IMR-90 (cell line): ENCODE data around the gene TTC1. TPM values are rescaled to one million over a fixed set of nuclear protein-coding genes. Genes with fewer than 3 reads are reported as not detected.

Experiments used
- ATAC-seq: fragments of 200-7000 bp; cut with Tn5 transposase; 2 replicates; pipeline ENCODE4 v1.9.1; 2020; ENCODE audit warnings: low read depth, mild to moderate bottlenecking, moderate library complexity
- BruUV-seq: library from RNA; stranded (reverse); fragments of 400-500 nt; replicated peaks from 2 replicates; lab custom pipeline; 2021; lab: Mats Ljungman, UMichigan
- CTCF ChIA-PET: fragments of 300-600 bp; formaldehyde crosslinking; extraction: SDS; loops from one replicate; lab custom pipeline; 2021; ENCODE audit warnings: antibody characterized with exemption; lab: Yijun Ruan, JAX
- POLR2A ChIA-PET: fragments of 300-600 bp; sonication (Branson Sonifier 250); formaldehyde crosslinking; loops from one replicate; lab custom pipeline; 2022; ENCODE audit warnings: antibody characterized with exemption; ENCODE audit not compliant: unreplicated experiment; lab: Charles Lee
- DNase-seq: peaks from one replicate; pipeline ENCODE4 v3.0.0; 2013
- H2AFZ ChIP-seq: replicated peaks from 2 replicates; pipeline ENCODE3; 2013; ENCODE audit warnings: low read length, mild to moderate bottlenecking; ENCODE audit not compliant: poor library complexity
- H2AK5ac ChIP-seq: 2 replicates; pipeline ENCODE4 v1.6.1; 2013; ENCODE audit warnings: low read depth, low read length, inconsistent platforms
- H2AK9ac ChIP-seq: replicated peaks from 2 replicates; pipeline ENCODE3; 2013; ENCODE audit warnings: mild to moderate bottlenecking, low read depth, low read length, moderate library complexity; ENCODE audit not compliant: poor library complexity
- H2BK120ac ChIP-seq: 2 replicates; pipeline ENCODE4 v1.6.1; 2013; ENCODE audit warnings: low read depth, low read length, inconsistent platforms
- H2BK15ac ChIP-seq: 3 replicates; pipeline ENCODE4 v1.6.1; 2013; ENCODE audit warnings: low read depth, low read length, inconsistent platforms
- H2BK20ac ChIP-seq: 2 replicates; pipeline ENCODE4 v1.6.1; 2013; ENCODE audit warnings: low read depth, mild to moderate bottlenecking, inconsistent platforms, low read length, moderate library complexity
- H2BK5ac ChIP-seq: 2 replicates; pipeline ENCODE4 v1.6.1; 2013; ENCODE audit warnings: mild to moderate bottlenecking, low read depth, low read length, inconsistent platforms; ENCODE audit not compliant: poor library complexity, severe bottlenecking
- H3K14ac ChIP-seq: replicated peaks from 2 replicates; pipeline ENCODE4 v1.6.1; 2013; ENCODE audit warnings: low read depth, low read length, inconsistent platforms
- H3K18ac ChIP-seq: 2 replicates; pipeline ENCODE4 v1.6.1; 2013; ENCODE audit warnings: low read depth, low read length, control low read depth
- H3K23ac ChIP-seq: 2 replicates; pipeline ENCODE4 v1.6.1; 2013; ENCODE audit warnings: low read depth, low read length, inconsistent platforms
- H3K27ac ChIP-seq: 2 replicates; pipeline ENCODE4 v1.5.1; 2013; ENCODE audit warnings: mild to moderate bottlenecking, control low read depth, low read length; ENCODE audit not compliant: insufficient read depth
- H3K27me3 ChIP-seq: 2 replicates; pipeline ENCODE4 v1.6.1; 2013; ENCODE audit warnings: low read length; ENCODE audit not compliant: control insufficient read depth, insufficient read depth
- H3K36me3 ChIP-seq: 2 replicates; pipeline ENCODE4 v1.6.1; 2013; ENCODE audit warnings: low read length, mixed read lengths; ENCODE audit not compliant: control insufficient read depth, insufficient read depth
- H3K4ac ChIP-seq: 2 replicates; pipeline ENCODE4 v1.6.1; 2013; ENCODE audit warnings: low read depth, low read length, inconsistent platforms
- H3K4me1 ChIP-seq: 2 replicates; pipeline ENCODE4 v1.6.1; 2013; ENCODE audit warnings: low read length, mixed read lengths; ENCODE audit not compliant: control insufficient read depth, insufficient read depth
- H3K4me2 ChIP-seq: 2 replicates; pipeline ENCODE4 v1.6.1; 2013; ENCODE audit warnings: low read depth, mild to moderate bottlenecking, control low read depth, low read length, moderate library complexity
- H3K4me3 ChIP-seq: 2 replicates; pipeline ENCODE4 v1.5.1; 2013; ENCODE audit warnings: low read depth, mild to moderate bottlenecking, control low read depth, low read length, moderate library complexity; ENCODE audit not compliant: insufficient read depth
- H3K56ac ChIP-seq: 2 replicates; pipeline ENCODE4 v1.6.1; 2013; ENCODE audit warnings: low read length, inconsistent platforms; ENCODE audit not compliant: insufficient read depth; ENCODE audit errors: extremely low read depth
- H3K79me1 ChIP-seq, 2 experiments: 2 replicates each; pipeline ENCODE4 v1.6.1; 2013; ENCODE audit warnings: low read length in 2 of 2, inconsistent platforms in 1 of 2, low read depth in 1 of 2
- H3K9ac ChIP-seq: 2 replicates; pipeline ENCODE4 v1.6.1; 2013; ENCODE audit warnings: low read depth, low read length, control low read depth
- H3K9me1 ChIP-seq: 2 replicates; pipeline ENCODE4 v1.6.1; 2013; ENCODE audit warnings: low read length, inconsistent platforms; ENCODE audit not compliant: insufficient read depth
- H3K9me3 ChIP-seq: 2 replicates; pipeline ENCODE4 v1.6.1; 2013; ENCODE audit warnings: low read length; ENCODE audit not compliant: control insufficient read depth, insufficient read depth
- H4K20me1 ChIP-seq: 2 replicates; pipeline ENCODE4 v1.6.1; 2013; ENCODE audit warnings: low read length, inconsistent platforms; ENCODE audit not compliant: insufficient read depth
- H4K5ac ChIP-seq: 2 replicates; pipeline ENCODE4 v1.6.1; 2013; ENCODE audit warnings: mild to moderate bottlenecking, low read depth, low read length, control low read depth
- H4K8ac ChIP-seq, 2 experiments: 2 replicates each; pipeline ENCODE4 v1.6.1; 2013; ENCODE audit warnings: low read depth in 2 of 2, low read length in 2 of 2, control low read depth in 1 of 2, inconsistent platforms in 1 of 2
- H4K91ac ChIP-seq: 2 replicates; pipeline ENCODE4 v1.6.1; 2013; ENCODE audit warnings: low read depth, low read length, inconsistent platforms; ENCODE audit not compliant: insufficient read depth
- FOS ChIP-seq: fragments of 150-350 bp; IDR thresholded peaks from 2 replicates; pipeline ENCODE4 v1.6.1; 2016; ENCODE audit warnings: low read depth, low read length
- WGBS, 2 experiments: methylation state at CpG; one replicate each; pipeline versions ENCODE4 v1.1.5 to v1.1.7; 2013; ENCODE audit warnings: missing lambda C conversion rate in 2 of 2; ENCODE audit not compliant: insufficient read length in 1 of 2; ENCODE audit errors: extremely low coverage in 2 of 2; 5-methylcytosine and 5-hydroxymethylcytosine counted together
- dilution Hi-C: fragments of 300-500 bp; cut with HindIII; formaldehyde crosslinking; loops from one replicate; pipeline ENCODE4 v1.14.3; 2018; ENCODE audit warnings: low sequenced_read_pairs; ENCODE audit not compliant: unreplicated experiment
- in situ Hi-C: fragments of 300-500 bp; cut with MboI; formaldehyde crosslinking; loops from 3 replicates; pipeline ENCODE4 v1.14.3; 2019; ENCODE audit warnings: low sequenced_read_pairs, inconsistent platforms, mixed read lengths
- intact Hi-C: fragments of 100-400 bp; cut with micrococcal nuclease; formaldehyde crosslinking; loops from 2 replicates; pipeline ENCODE4 v1.10.0; 2022
- polyA plus RNA-seq, 3 experiments: library from polyadenylated mRNA; depleted of rRNA; stranded (reverse); fragments of >200 nt; gene quantifications; 2 replicates each; pipeline ENCODE4 v1.2.3, GENCODE V29; 2012; ENCODE audit warnings: low replicate concordance in 1 of 3
- total RNA-seq: library from RNA; depleted of rRNA; stranded (reverse); fragments of >200 nt; gene quantifications from 2 replicates; pipeline ENCODE4 v1.2.3, GENCODE V29; 2012
- TF ChIP-seq, protein P1 (sequence below): conservative IDR thresholded peaks from 2 replicates; pipeline ENCODE4 v1.5.1; 2012; ENCODE audit warnings: mild to moderate bottlenecking, low read depth, low read length, improper control_type of control experiment

Gene TTC1
- total and polyA plus RNA-seq, 2 of the 4 experiments (the other 2 are of a cell fraction), result 23.1 to 41.1 TPM

DNA sequence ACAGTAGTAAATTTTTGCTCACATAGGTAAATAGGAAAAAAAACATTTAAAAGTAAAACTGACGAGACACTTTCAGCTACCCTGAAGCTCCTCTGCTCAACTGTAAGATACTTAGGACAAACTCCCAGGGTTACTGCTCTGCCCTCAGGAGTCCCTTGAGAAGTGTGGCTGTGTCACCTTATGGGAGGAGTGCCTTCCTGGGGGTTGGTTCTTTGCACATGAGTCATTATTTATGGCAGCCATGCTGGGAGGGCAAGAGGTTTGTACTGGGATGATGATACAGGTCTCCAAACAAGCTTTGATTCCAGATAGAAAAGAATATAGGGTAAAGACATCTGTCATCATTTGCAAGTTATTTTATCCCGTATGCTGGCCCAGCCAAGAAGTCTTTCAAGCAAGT is 45.9 kb downstream of the TTC1 start:
- H2AFZ ChIP-seq, result no peak overlapping the region
- BruUV-seq, result no TSS peak
- no peak overlapping the region for H4K8ac ChIP-seq
- intact Hi-C loops, result no loop called here
- no peak overlapping the region for H3K23ac ChIP-seq
- no peak overlapping the region for H2AK9ac ChIP-seq
- H3K27ac ChIP-seq, result no peak overlapping the region
- H2BK120ac ChIP-seq, result peak overlapping the region; percentile 30; the same call in 1 of the 2 replicates
- no peak overlapping the region for H3K4me2 ChIP-seq
- H3K36me3 ChIP-seq, result peaks cover 26% of the 10 kb centered on the region
- no peak overlapping the region for H3K4me3 ChIP-seq
- peaks cover 12% of the 10 kb centered on the region; the same call in 1 of the 2 replicates for H3K9me1 ChIP-seq
- no peak overlapping the region for H2BK15ac ChIP-seq
- WGBS, 2 experiments, result no CpG with 5 or more reads among the region's 2 CpGs
- no peaks in the 10 kb centered on the region; the same call in 1 of the 2 replicates for H4K20me1 ChIP-seq
- no peak overlapping the region for H2AK5ac ChIP-seq
- no peak overlapping the region for H2BK5ac ChIP-seq
- H3K14ac ChIP-seq, result no peak overlapping the region
- no peak overlapping the region for H4K91ac ChIP-seq
- dilution Hi-C loops, result no loop called here
- ATAC-seq (peak; percentile 69; the same call in 1 of the 2 replicates), DNase-seq (peak; percentile 51)
- no peak overlapping the region for H3K56ac ChIP-seq
- H2BK20ac ChIP-seq, result no peak overlapping the region
- no peaks in the 10 kb centered on the region for H3K27me3 ChIP-seq
- ChIA-PET POLR2A (no interaction called here), CTCF (interaction anchor here (0.7 to 1.6 kb wide), 4 partner anchors 18 to 286 kb away, joined by 3 to 5 read pairs (median 3); no protein-coding TSS in a partner anchor)
- 0 out of 2 replicates have a peak, but pooled peaks have one; percentile 44 for TF ChIP-seq FOS
- TF ChIP-seq, protein P1, sequence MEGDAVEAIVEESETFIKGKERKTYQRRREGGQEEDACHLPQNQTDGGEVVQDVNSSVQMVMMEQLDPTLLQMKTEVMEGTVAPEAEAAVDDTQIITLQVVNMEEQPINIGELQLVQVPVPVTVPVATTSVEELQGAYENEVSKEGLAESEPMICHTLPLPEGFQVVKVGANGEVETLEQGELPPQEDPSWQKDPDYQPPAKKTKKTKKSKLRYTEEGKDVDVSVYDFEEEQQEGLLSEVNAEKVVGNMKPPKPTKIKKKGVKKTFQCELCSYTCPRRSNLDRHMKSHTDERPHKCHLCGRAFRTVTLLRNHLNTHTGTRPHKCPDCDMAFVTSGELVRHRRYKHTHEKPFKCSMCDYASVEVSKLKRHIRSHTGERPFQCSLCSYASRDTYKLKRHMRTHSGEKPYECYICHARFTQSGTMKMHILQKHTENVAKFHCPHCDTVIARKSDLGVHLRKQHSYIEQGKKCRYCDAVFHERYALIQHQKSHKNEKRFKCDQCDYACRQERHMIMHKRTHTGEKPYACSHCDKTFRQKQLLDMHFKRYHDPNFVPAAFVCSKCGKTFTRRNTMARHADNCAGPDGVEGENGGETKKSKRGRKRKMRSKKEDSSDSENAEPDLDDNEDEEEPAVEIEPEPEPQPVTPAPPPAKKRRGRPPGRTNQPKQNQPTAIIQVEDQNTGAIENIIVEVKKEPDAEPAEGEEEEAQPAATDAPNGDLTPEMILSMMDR, result no peak
- H3K9ac ChIP-seq, result no peak overlapping the region
- no peaks in the 10 kb centered on the region for H3K9me3 ChIP-seq
- peaks cover 3 to 20% of the 10 kb centered on the region in 2 experiments; a peak in 3 of 4 replicates for H3K79me1 ChIP-seq
- in situ Hi-C loops, result no loop called here
- H3K4me1 ChIP-seq, result peaks cover 5% of the 10 kb centered on the region; the same call in 1 of the 2 replicates
- H4K5ac ChIP-seq, result no peak overlapping the region
- H3K18ac ChIP-seq, result no peak overlapping the region
- 0 out of 2 replicates have a peak overlapping the region, but pooled peaks have one; percentile 14 for H3K4ac ChIP-seq
